K562 (cell line): ENCODE measurements around the gene KCNAB2. TPM values are rescaled to one million over a fixed set of nuclear protein-coding genes. Genes with fewer than 3 reads are reported as not detected.

ENCODE experiments used
- ATAC-seq: fragments of 200-7000 bp; cut with Tn5 transposase; 3 replicates; pipeline ENCODE4 v1.9.1; 2020; ENCODE audit warnings: moderate library complexity
- BruUV-seq: library from RNA; stranded (reverse); fragments of 400-500 nt; replicated peaks from 2 replicates; lab custom pipeline; 2021; lab: Mats Ljungman, UMichigan
- CTCF ChIA-PET: fragments of 300-600 bp; formaldehyde crosslinking; extraction: SDS; loops from one replicate; lab custom pipeline; 2021; ENCODE audit warnings: low intra/inter-chr PET ratio; lab: Yijun Ruan, JAX
- POLR2A ChIA-PET: fragments of 300-600, 350-650 bp; sonication (Branson Sonifier 250); formaldehyde crosslinking; extraction: SDS; loops from one replicate; lab custom pipeline; 2021; ENCODE audit warnings: antibody characterized with exemption, inconsistent platforms; lab: Yijun Ruan, JAX
- DNase-seq, 4 experiments: peaks; one replicate each; pipeline versions ENCODE4 v3.0.0 to v3.0.0-alpha.2; 2011 to 2018; ENCODE audit warnings: low spot score in 3 of 4, mixed read lengths in 3 of 4; ENCODE audit errors: extremely low read depth in 1 of 4
- FAIRE-seq: peaks from 2 replicates; lab custom pipeline; 2011; peaks lifted over from hg19 to GRCh38; lab: Jason Lieb, UNC
- H2AFZ ChIP-seq: 2 replicates; pipeline ENCODE4 v1.6.0; 2011; ENCODE audit warnings: low read depth, low read length, control low read depth, inconsistent platforms
- H3K27ac ChIP-seq: fragments of 200-600 bp; 3 replicates; pipeline ENCODE4 v1.8.0; 2011; ENCODE audit warnings: low read depth, mild to moderate bottlenecking, control low read depth, inconsistent platforms, low read length, moderate library complexity, mixed read lengths; ENCODE audit errors: extremely low read depth
- H3K27me3 ChIP-seq, 2 experiments: fragments of 300-600 bp in 1 of 2; 2 replicates in 1 of 2; 3 replicates in 1 of 2; pipeline versions ENCODE4 v1.6.0 to v1.8.0; 2011; ENCODE audit warnings: inconsistent platforms in 2 of 2, low read length in 2 of 2, mild to moderate bottlenecking in 1 of 2, mixed read lengths in 1 of 2, moderate library complexity in 1 of 2; ENCODE audit not compliant: control insufficient read depth in 2 of 2, insufficient read depth in 2 of 2
- H3K36me3 ChIP-seq: fragments of 300-600 bp; 3 replicates; pipeline ENCODE4 v1.8.0; 2011; ENCODE audit warnings: mild to moderate bottlenecking, low read length, inconsistent platforms; ENCODE audit not compliant: control insufficient read depth, insufficient read depth
- H3K4me1 ChIP-seq, 2 experiments: fragments of 200-600 bp in 1 of 2; replicated peaks in 1 of 2; 2 replicates in 1 of 2; 3 replicates in 1 of 2; pipeline versions ENCODE4 v1.5.1 to v1.8.0; 2011; ENCODE audit warnings: inconsistent platforms in 2 of 2, low read length in 2 of 2, mild to moderate bottlenecking in 1 of 2, mixed read lengths in 1 of 2, moderate library complexity in 1 of 2; ENCODE audit not compliant: control insufficient read depth in 2 of 2, insufficient read depth in 2 of 2
- H3K4me2 ChIP-seq: 2 replicates; pipeline ENCODE4 v1.6.1; 2011; ENCODE audit warnings: low read length, control low read depth, inconsistent platforms, mixed read lengths; ENCODE audit not compliant: insufficient read depth
- H3K4me3 ChIP-seq: fragments of 200-600 bp; sonication (generic), shearing (Covaris generic); 2 replicates; pipeline ENCODE4 v1.5.1; 2016; ENCODE audit warnings: control low read depth, inconsistent platforms
- H3K79me2 ChIP-seq: fragments of 200-600 bp; 3 replicates; pipeline ENCODE4 v1.8.0; 2011; ENCODE audit warnings: low read length, inconsistent platforms; ENCODE audit not compliant: control insufficient read depth, insufficient read depth
- H3K9ac ChIP-seq, 2 experiments: 2 replicates each; pipeline versions ENCODE4 v1.6.0 to v1.6.1; 2011; ENCODE audit warnings: low read depth in 2 of 2, low read length in 2 of 2, control low read depth in 1 of 2, inconsistent platforms in 1 of 2, mild to moderate bottlenecking in 1 of 2, mixed read lengths in 1 of 2; ENCODE audit not compliant: insufficient read depth in 1 of 2
- H3K9me1 ChIP-seq: one replicate; pipeline ENCODE4 v1.6.0; 2011; ENCODE audit warnings: inconsistent platforms, mild to moderate bottlenecking, low read length, moderate library complexity; ENCODE audit not compliant: control insufficient read depth, insufficient read depth
- H3K9me3 ChIP-seq: replicated peaks from 2 replicates; pipeline ENCODE4 v1.5.1; 2011; ENCODE audit warnings: low read depth, low read length, inconsistent platforms; ENCODE audit not compliant: control insufficient read depth, insufficient read depth
- H4K20me1 ChIP-seq: replicated peaks from 2 replicates; pipeline ENCODE4 v1.6.1; 2011; ENCODE audit warnings: low read length, inconsistent platforms, mixed read lengths; ENCODE audit not compliant: control insufficient read depth, insufficient read depth
- KDM2B ChIP-seq: fragments of 250-450 bp; sonication (Bioruptor Pico); IDR thresholded peaks from 2 replicates; pipeline ENCODE4 v1.8.0; 2021; ENCODE audit warnings: mild to moderate bottlenecking, moderate library complexity
- KDM4B ChIP-seq, 2 experiments: fragments of 450-650 bp in 1 of 2; sonication (generic) in 1 of 2; IDR thresholded peaks; 2 replicates each; pipeline ENCODE4 v1.6.1; 2016 to 2017; ENCODE audit warnings: borderline replicate concordance in 2 of 2, antibody characterized with exemption in 1 of 2, low read depth in 1 of 2, mild to moderate bottlenecking in 1 of 2
- MEIS2 ChIP-seq: fragments of 450-650 bp; IDR thresholded peaks from 2 replicates; pipeline ENCODE4 v1.6.1; 2014; ENCODE audit warnings: mild to moderate bottlenecking; ENCODE audit not compliant: partially characterized antibody
- NCOA2 ChIP-seq, 2 experiments: fragments of 450-650 bp; IDR thresholded peaks; 2 replicates each; pipeline ENCODE4 v1.6.1; 2018; ENCODE audit warnings: mild to moderate bottlenecking in 2 of 2, moderate library complexity in 1 of 2; ENCODE audit not compliant: partially characterized antibody in 2 of 2
- SLC30A9 ChIP-seq: fragments of 250-450 bp; sonication (Bioruptor Pico); IDR thresholded peaks from 2 replicates; pipeline ENCODE4 v1.8.0; 2022; ENCODE audit warnings: mild to moderate bottlenecking, moderate library complexity
- TCFL5 ChIP-seq: fragments of 250-450 bp; sonication (Bioruptor Pico); conservative IDR thresholded peaks from 2 replicates; pipeline ENCODE4 v1.6.1; 2021; ENCODE audit warnings: mild to moderate bottlenecking, moderate library complexity, matching md5 sums
- ZBTB1 ChIP-seq: sonication (generic); formaldehyde crosslinking; IDR thresholded peaks from 2 replicates; pipeline ENCODE4 v1.8.1; 2023; ENCODE audit warnings: missing genetic modification reagents, low read depth, mild to moderate bottlenecking, borderline replicate concordance
- ZC3H4 ChIP-seq: sonication (generic); formaldehyde crosslinking; IDR thresholded peaks from 2 replicates; pipeline ENCODE4 v1.9.0; 2021; ENCODE audit warnings: missing genetic modification reagents, borderline replicate concordance
- ZNF175 ChIP-seq: fragments of 200-800 bp; sonication (Bioruptor generic); IDR thresholded peaks from 2 replicates; pipeline ENCODE4 v1.6.1; 2016; ENCODE audit warnings: low read depth, mild to moderate bottlenecking, missing genetic modification characterization, missing compliant biosample characterization
- WGBS: fragments of 100-300 bp; shearing (Covaris generic); methylation state at CpG from one replicate; pipeline ENCODE4 v1.1.6; 2016; ENCODE audit warnings: low coverage, mixed read lengths; ENCODE audit not compliant: insufficient coverage; ENCODE audit errors: missing lambda C conversion rate; 5-methylcytosine and 5-hydroxymethylcytosine counted together
- in situ Hi-C: fragments of 300-500 bp; cut with MboI; formaldehyde crosslinking; loops from 4 replicates; pipeline ENCODE4 v1.15.0; 2018; ENCODE audit warnings: inconsistent platforms, mixed read lengths
- intact Hi-C: fragments of 100-400 bp; cut with micrococcal nuclease; formaldehyde crosslinking; loops from 2 replicates; pipeline ENCODE4 v1.14.2; 2022
- polyA plus RNA-seq, 8 experiments: library from polyadenylated mRNA; depleted of rRNA in 4 of 8; stranded (reverse) in 5 of 8; unstranded in 3 of 8; fragments of >200 nt; fragmentation: Nextera tagmentation in 2 of 8; fragmentation: Illumina TruSeq in 1 of 8; extraction: Ambion mirVana in 2 of 8; extraction: Trizol in 1 of 8; gene quantifications; 2 replicates each; pipeline versions ENCODE4 v1.2.1 to v1.2.3, GENCODE V29; 2011 to 2014; ENCODE audit warnings: inconsistent platforms in 1 of 8, missing spikeins in 1 of 8
- total RNA-seq, 7 experiments: library from RNA; depleted of rRNA in 6 of 7; stranded (reverse); fragments of >200 nt in 6 of 7; fragmentation: Illumina TruSeq in 2 of 7; extraction: Trizol in 2 of 7; gene quantifications; 2 replicates each; pipeline versions ENCODE4 v1.2.1 to v1.2.3, GENCODE V29; 2011 to 2021; ENCODE audit warnings: low replicate concordance in 1 of 7
- TF ChIP-seq, protein P1 (sequence below): IDR thresholded peaks from 2 replicates; pipeline ENCODE4 v1.6.1; 2011; ENCODE audit not compliant: insufficient read length; ENCODE audit errors: extremely low read depth
- TF ChIP-seq, protein P2 (sequence below), 2 experiments: fragments of 450-650 bp; formaldehyde crosslinking in 1 of 2; IDR thresholded peaks; 2 replicates each; pipeline versions ENCODE4 v1.4.0 to v1.6.1; 2014 to 2020; ENCODE audit warnings: mild to moderate bottlenecking in 2 of 2, borderline replicate concordance in 1 of 2, low read depth in 1 of 2

Gene KCNAB2
- total and polyA plus RNA-seq, 9 of the 15 experiments (the other 6 are each of a cell fraction or from before 2014, with no cell fraction given), result 1.8 to 15.8 (median 7.1) TPM

DNA sequence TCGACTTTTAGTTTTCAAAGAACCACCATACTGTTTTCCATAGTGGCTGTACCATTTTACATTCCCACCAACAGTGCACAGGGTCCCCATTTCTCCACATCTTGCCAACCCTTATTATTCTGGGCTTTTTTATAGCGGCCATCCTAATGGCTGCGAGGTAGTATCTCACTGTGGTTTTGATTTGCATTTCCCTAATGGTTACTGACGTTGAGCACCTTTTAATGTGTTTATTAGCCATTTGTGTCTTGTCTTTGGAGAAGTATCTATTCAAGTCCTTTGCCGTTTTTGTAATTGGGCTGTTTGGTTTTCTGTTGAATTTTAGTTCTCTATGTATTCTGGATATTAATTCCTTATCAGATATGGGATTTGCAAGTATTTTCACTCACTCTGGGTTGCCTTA is 22.3 kb upstream of the KCNAB2 start:
- no peak overlapping the region for H3K4me2 ChIP-seq
- FAIRE-seq, result no peak
- BruUV-seq, result no TSS peak

More for the DNA sequence above, 22.3 kb upstream of the KCNAB2 start:
- in situ Hi-C loops, result no loop called here
- no peaks in the 10 kb centered on the region for H3K9me1 ChIP-seq
- H3K4me3 ChIP-seq, result no peak overlapping the region
- no peaks in the 10 kb centered on the region for H3K79me2 ChIP-seq
- CTCF ChIA-PET, result no interaction called here
- no peak overlapping the region for H3K27ac ChIP-seq
- DNase-seq (no peak), ATAC-seq (no peak)
- H2AFZ ChIP-seq, result no peak overlapping the region
- no peaks in the 10 kb centered on the region; the same call in 2 of the 3 replicates for H3K36me3 ChIP-seq
- WGBS, result 7% methylated on average over 5 of the region's 5 CpGs
- H3K4me1 ChIP-seq, result peaks cover 0 to 21% of the 10 kb centered on the region in 2 experiments; a peak in 1 of 5 replicates
- H3K27me3 ChIP-seq, result no peaks in the 10 kb centered on the region; a peak in 1 of 5 replicates
- no peak overlapping the region for H3K9ac ChIP-seq
- intact Hi-C loops, result no loop called here
- no peaks in the 10 kb centered on the region for H3K9me3 ChIP-seq
- POLR2A ChIA-PET, result no interaction called here
- TF ChIP-seq, protein P1, sequence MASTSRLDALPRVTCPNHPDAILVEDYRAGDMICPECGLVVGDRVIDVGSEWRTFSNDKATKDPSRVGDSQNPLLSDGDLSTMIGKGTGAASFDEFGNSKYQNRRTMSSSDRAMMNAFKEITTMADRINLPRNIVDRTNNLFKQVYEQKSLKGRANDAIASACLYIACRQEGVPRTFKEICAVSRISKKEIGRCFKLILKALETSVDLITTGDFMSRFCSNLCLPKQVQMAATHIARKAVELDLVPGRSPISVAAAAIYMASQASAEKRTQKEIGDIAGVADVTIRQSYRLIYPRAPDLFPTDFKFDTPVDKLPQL, result no peak
- TF ChIP-seq, protein P2, sequence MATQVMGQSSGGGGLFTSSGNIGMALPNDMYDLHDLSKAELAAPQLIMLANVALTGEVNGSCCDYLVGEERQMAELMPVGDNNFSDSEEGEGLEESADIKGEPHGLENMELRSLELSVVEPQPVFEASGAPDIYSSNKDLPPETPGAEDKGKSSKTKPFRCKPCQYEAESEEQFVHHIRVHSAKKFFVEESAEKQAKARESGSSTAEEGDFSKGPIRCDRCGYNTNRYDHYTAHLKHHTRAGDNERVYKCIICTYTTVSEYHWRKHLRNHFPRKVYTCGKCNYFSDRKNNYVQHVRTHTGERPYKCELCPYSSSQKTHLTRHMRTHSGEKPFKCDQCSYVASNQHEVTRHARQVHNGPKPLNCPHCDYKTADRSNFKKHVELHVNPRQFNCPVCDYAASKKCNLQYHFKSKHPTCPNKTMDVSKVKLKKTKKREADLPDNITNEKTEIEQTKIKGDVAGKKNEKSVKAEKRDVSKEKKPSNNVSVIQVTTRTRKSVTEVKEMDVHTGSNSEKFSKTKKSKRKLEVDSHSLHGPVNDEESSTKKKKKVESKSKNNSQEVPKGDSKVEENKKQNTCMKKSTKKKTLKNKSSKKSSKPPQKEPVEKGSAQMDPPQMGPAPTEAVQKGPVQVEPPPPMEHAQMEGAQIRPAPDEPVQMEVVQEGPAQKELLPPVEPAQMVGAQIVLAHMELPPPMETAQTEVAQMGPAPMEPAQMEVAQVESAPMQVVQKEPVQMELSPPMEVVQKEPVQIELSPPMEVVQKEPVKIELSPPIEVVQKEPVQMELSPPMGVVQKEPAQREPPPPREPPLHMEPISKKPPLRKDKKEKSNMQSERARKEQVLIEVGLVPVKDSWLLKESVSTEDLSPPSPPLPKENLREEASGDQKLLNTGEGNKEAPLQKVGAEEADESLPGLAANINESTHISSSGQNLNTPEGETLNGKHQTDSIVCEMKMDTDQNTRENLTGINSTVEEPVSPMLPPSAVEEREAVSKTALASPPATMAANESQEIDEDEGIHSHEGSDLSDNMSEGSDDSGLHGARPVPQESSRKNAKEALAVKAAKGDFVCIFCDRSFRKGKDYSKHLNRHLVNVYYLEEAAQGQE (IDR thresholded peaks at IDR 0.05; ENCODE audit: borderline replicate concordance), result no peak
- TF ChIP-seq, protein P2 (CRISPR knock-in tag; IDR thresholded peaks at IDR 0.05; ENCODE audit: low read depth), result no peak
- TF ChIP-seq ZBTB1 (no peak), KDM4B (IDR thresholded peaks at IDR 0.05; ENCODE audit: borderline replicate concordance in 2 of 2, low read depth in 1 of 2) (no peak), NCOA2 (IDR thresholded peaks at IDR 0.05; ENCODE audit: partially characterized antibody in 2 of 2) (no peak), MEIS2 (no peak), TCFL5 (CRISPR knock-in tag) (no peak), SLC30A9 (CRISPR knock-in tag) (no peak), ZC3H4 (CRISPR knock-in tag) (no peak), ZNF175 (CRISPR knock-in tag) (no peak), KDM2B (CRISPR knock-in tag) (no peak)
- H4K20me1 ChIP-seq, result peaks cover 25% of the 10 kb centered on the region
